ENCODE data around the gene RPL14.

GRCh38 chr3:40502034-40502433, 44.9 kb downstream of the RPL14 start:
- TF ChIP-seq CTCF (IDR thresholded peaks at IDR 0.05; ENCODE audit: low read depth, low read length, missing input control) (no peak), JUND (IDR thresholded peaks at IDR 0.05) (no peak), SP1 (IDR thresholded peaks at IDR 0.05) (no peak)
